SK-MEL-5 (cell line): ENCODE data around the gene PNPLA8. TPM values are rescaled to one million over a fixed set of nuclear protein-coding genes. Genes with fewer than 3 reads are reported as not detected.

Experiments
- DNase-seq: peaks from one replicate; pipeline ENCODE4 v3.0.0-alpha.2; 2016; ENCODE audit warnings: low read depth, low spot score
- in situ Hi-C: cut with HindIII; loops from 2 replicates; pipeline ENCODE4 v1.10.0; 2016; ENCODE audit warnings: low sequenced_read_pairs, high pct_unique_total_duplicates, low pct_unique_long_range_greater_than_20kb
- total RNA-seq: library from RNA; depleted of rRNA; stranded (reverse); fragments of >200 nt; shearing (Covaris generic); gene quantifications from 2 replicates; pipeline ENCODE4 v1.2.3, GENCODE V29; 2014

PNPLA8 gene
- total RNA-seq, 1 experiment from 2014 or later, result 51.2 TPM

DNA sequence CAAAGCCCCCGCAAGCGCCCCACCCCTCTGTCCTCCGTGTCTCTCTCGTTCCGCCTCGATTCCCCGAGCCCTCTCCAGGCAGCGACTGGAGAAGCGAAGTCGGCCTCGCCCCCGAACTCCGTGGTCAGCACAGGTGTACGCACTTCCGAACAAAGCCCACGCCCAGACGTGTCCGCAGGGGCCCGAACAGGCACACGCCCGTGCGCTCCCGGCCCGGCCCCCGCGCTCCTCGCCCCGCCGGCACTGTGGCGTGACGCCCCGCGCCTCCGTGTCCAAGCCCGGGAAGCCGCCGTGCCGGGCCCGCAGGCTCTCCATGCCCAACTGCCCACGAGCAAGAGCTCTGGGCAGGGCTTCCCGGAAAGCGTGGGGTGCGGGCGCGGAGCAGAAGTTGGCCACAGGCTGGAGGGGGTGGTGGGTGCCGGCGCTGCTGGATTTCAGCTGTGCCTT, 70.4 kb downstream of the PNPLA8 start:
- in situ Hi-C loops, result no loop called here
- DNase-seq, result no peak

DNA sequence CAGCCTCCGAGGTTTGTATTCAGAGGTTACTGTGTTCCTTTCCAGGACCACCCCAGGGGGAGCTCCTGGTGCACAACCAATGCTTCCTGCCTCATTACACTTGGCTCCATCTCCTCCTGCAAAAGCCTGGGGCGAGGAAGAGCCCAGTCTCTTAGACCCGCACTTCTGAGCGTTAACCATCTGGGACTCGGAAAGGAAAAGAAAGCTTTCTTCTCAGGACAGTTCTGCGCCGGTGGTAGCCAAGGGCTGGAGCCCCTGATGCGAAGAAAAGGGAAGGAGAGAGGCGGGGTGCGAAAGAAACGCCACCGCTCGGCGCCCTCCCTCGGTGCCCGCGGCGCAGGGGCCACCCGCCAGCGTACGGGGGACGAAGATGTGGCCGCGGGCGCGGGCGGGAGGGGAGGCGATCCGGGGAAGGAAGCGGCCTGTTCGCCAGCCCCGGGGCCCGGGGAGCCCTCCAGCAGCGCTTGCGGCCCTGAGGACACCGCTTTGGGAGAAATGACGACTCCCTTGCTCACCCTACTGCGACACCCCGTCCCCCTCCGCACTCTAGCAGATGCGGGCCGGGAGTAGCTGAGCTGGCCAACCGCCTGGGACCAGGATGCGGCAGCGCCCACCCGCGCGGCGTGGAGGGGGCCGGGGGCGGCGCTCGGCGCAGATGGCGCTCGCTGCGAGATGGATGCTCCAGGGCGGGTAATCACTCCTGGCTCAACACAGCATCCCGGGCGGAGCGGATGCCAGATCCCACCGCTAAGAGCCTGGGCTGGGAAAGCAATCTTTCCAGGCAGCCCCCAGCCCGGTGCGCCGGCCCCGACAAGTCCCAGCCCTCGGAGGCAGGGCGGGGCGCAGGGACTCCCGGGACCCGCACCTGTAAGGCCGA, 71.0 kb downstream of the PNPLA8 start:
- in situ Hi-C loops, result no loop called here
- peak; percentile 44 for DNase-seq

DNA sequence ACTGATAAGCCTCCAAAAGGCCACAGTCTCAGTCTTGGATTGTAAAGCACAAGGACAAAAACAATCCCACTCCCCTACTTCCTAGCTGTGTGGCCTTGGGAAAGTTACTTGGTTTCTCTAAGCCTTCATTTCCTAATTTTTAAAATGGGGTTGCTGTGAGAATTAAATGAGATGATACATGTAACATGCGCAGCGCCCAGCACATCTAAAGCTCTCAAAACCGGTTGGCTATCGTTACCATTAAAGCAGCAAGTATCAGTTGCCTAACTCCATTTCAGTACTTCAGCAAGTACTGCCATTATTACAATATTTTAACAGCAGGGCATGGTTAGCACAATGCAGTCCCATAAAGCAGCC, 71.6 kb downstream of the PNPLA8 start:
- DNase-seq, result no peak
- in situ Hi-C loops, result no loop called here

- DNase-seq, result no peak
- in situ Hi-C loops, result no loop called here
Observed at GRCh38 chr7:108453320-108453719, 72.6 kb downstream of the PNPLA8 start.

- DNase-seq, result peak; percentile 78
- in situ Hi-C loops, result no loop called here
Observed at GRCh38 chr7:108452707-108453106, 73.2 kb downstream of the PNPLA8 start.

- no peak for DNase-seq
- in situ Hi-C loops, result no loop called here
Observed at GRCh38 chr7:108451296-108451848, 74.6 kb downstream of the PNPLA8 start.

- in situ Hi-C loops, result no loop called here
Observed at GRCh38 chr7:108450160-108450559, 75.8 kb downstream of the PNPLA8 start.

DNA sequence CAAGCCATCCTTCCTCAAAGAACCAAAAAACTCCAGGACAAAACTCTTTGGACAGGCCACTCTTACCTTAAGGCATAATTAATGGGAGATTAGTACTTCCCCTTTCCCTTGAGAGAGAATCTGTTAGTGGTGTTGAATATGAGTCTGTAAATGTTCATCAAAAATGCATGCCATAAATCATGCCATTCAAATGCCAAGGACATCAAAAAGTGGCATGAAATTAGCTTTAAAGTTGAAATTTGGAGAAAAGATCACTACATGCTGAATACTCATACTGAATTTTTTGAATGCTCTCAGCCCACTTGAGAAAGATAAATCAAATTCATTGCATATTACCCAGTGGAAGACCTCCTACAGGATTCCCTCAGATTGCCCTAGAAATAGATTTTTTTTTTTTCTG, 76.4 kb downstream of the PNPLA8 start:
- in situ Hi-C loops, result no loop called here
- DNase-seq, result no peak

More at GRCh38 chr7:108450160-108450559, 75.8 kb downstream of the PNPLA8 start:
- DNase-seq, result no peak

DNA sequence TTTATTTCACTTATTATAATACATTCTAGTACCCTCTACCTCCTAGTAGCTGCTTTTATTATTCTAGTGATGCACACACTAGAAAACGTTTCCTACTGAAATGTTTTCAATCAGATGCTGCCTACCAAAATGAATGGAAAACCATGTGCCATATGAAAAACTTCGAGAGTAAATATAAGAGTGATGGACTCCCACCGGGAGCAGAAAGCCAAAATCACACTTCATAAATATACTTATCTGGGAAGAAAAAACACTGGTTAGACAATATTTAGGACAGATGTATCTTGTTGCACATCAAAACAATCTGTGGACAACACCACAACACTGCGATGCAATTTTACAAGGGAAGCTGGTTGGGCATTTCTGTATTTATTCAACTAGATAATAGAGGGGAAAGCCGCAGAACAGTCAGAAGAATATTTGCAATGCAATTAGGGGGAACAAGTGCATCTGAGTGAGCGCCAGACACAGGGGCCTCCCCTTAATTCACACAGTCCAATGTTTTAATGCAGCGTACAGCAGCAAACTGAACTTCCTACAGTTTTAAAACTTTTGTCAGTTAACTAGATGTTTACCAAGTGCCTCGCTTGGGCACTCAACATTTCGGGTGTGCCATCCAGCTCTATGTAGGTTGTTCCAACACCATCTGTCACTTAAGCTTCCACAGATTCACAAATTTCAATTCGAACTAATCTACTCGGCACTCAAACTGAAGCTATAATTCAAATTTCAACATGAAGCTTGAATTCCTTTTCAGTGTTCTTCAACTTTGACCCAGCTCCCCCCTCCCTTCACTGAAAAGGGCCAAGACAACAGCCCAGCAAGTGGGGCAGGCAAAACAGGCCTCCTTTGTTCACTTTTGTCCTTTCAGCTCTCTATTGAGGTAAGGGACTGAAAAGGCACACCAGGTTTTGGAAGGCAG, 77.1 kb downstream of the PNPLA8 start:
- DNase-seq, result no peak
- in situ Hi-C loops, result no loop called here

- in situ Hi-C loops, result no loop called here
- DNase-seq, result no peak
Observed at GRCh38 chr7:108442039-108442568, 83.8 kb downstream of the PNPLA8 start.

DNA sequence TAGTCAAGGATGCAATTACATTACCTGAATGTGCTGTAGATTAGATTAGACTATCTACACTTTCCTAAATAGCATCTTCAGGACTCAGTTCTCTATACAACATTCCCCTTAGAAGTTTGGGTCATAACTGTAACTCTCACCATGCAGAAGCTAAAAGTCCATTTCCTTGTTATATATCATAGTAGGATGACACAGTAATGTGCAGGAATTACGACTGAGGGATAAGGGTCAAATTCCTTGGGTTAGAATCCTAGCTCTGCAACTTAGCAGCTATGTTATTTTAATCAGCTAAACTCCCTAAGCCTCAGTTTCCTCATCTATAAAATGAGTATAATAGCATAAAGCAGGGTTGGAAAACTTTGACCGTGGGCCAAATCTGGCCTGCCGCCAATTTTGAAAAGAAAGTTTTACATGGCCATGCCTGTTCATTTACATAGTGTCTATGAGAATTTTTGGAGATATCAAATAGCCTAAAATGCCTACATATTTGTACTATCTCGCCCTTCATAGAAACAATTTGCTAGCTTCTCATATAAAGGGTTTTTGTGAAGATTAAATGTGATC, 84.5 kb downstream of the PNPLA8 start:
- no peak for DNase-seq
- in situ Hi-C loops, result no loop called here

GRCh38 chr7:108440613-108441012, 85.3 kb downstream of the PNPLA8 start:
- in situ Hi-C loops, result no loop called here
- DNase-seq, result no peak

DNA sequence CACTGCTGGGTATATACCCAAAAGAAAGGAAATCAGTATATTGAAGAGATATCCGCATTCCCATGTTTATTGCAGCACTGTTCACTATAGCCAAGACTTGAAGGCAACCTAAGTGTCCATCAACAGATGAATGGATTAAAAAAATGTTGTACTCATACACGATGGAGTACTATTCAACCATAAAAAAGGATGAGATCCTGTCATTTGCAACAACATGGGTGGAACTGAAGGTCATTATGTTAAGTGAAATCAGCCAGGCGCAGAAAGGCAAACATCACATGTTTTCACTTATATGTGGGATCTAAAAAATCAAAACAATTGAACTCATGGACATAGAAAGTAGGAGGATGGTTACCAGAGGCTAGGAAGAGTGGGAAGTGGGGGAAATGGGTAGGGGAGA, 89.0 kb downstream of the PNPLA8 start:
- in situ Hi-C loops, result no loop called here
- no peak for DNase-seq

DNA sequence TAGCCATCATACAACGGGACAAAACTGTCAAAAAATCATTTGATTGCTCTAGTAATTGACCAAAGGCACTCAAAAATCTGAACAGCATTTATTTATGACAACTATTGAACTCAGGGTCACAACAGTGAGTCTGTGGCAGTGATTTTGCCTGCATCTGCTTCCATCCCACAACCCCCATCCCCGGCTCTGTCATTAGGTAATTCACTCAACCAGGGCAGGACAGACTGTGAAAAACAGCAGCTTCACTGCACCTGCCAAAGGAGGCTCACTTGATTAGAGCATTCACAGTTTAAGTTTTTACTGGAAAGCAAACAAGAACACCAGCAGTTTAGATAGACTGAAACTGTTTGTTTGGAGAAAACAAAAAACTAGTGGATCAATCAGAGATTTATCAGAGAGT, 91.9 kb downstream of the PNPLA8 start:
- in situ Hi-C loops, result no loop called here
- DNase-seq, result no peak

DNA sequence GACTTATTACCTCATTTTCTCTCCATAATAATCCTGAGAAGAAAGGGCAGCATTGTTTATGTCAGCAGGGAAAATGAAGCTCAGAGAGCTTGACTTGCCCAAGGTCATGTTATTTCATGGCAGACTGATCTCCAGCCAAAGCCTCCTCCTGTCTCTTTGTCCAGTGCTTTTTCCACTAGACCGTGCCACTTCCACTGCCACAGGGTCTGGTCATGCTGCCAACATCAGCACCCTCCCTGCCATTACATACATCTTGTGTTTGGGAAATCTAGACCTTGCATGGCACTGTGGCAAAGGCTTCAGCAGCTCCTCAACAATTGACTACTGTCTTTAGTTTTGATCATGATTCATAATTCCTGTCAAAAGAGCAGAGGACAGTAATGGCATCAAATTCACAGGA, 94.8 kb downstream of the PNPLA8 start:
- peak; percentile 96 for DNase-seq
- in situ Hi-C loops, result no loop called here

- DNase-seq, result no peak
- in situ Hi-C loops, result no loop called here
Observed at GRCh38 chr7:108430664-108431063, 95.3 kb downstream of the PNPLA8 start.

- in situ Hi-C loops, result no loop called here
- DNase-seq, result no peak
Observed at GRCh38 chr7:108427766-108428165, 98.2 kb downstream of the PNPLA8 start.
